Liver (tissue), 9 donors: ENCODE measurements around the gene CLBA1. TPM values are rescaled to one million over a fixed set of nuclear protein-coding genes. Genes with fewer than 3 reads are reported as not detected.

Source experiments
- DNase-seq: peaks from one replicate; pipeline ENCODE4 v3.0.0-alpha.2; 2017; ENCODE audit warnings: low spot score
- H3K27ac ChIP-seq, 2 donors: one replicate each; pipeline ENCODE4 v1.7.0; 2013; ENCODE audit warnings: inconsistent platforms in 2 of 2, low read length in 2 of 2, control low read depth in 1 of 2, low read depth in 1 of 2, mild to moderate bottlenecking in 1 of 2
- H3K27me3 ChIP-seq, 4 donors: one replicate each; pipeline versions ENCODE4 v1.6.1 to v1.7.0; 2013; ENCODE audit warnings: low read length in 3 of 4, inconsistent platforms in 1 of 4, mild to moderate bottlenecking in 1 of 4, moderate library complexity in 1 of 4; ENCODE audit not compliant: control insufficient read depth in 4 of 4, insufficient read depth in 4 of 4
- H3K36me3 ChIP-seq, 4 donors: one replicate each; pipeline versions ENCODE4 v1.6.1 to v1.7.0; 2013; ENCODE audit warnings: low read length in 3 of 4, mild to moderate bottlenecking in 3 of 4, low read depth in 1 of 4, moderate library complexity in 1 of 4; ENCODE audit not compliant: control insufficient read depth in 4 of 4, insufficient read depth in 3 of 4
- H3K4me1 ChIP-seq, 4 donors: one replicate each; pipeline versions ENCODE4 v1.6.1 to v1.7.0; 2013; ENCODE audit warnings: low read length in 3 of 4, mild to moderate bottlenecking in 3 of 4, moderate library complexity in 1 of 4; ENCODE audit not compliant: control insufficient read depth in 4 of 4, insufficient read depth in 4 of 4
- H3K4me3 ChIP-seq, 3 donors: one replicate each; pipeline versions ENCODE4 v1.6.1 to v1.7.0; 2013; ENCODE audit warnings: low read length in 3 of 3, control low read depth in 1 of 3, low read depth in 1 of 3, mild to moderate bottlenecking in 1 of 3
- H3K9ac ChIP-seq, 2 donors: one replicate each; pipeline ENCODE4 v1.7.0; 2013; ENCODE audit warnings: low read length in 2 of 2, mild to moderate bottlenecking in 2 of 2, moderate library complexity in 2 of 2, control low read depth in 1 of 2, low read depth in 1 of 2
- H3K9me3 ChIP-seq, 4 donors: one replicate each; pipeline versions ENCODE4 v1.6.1 to v1.7.0; 2013; ENCODE audit warnings: low read length in 3 of 4; ENCODE audit not compliant: control insufficient read depth in 4 of 4
- EGR1 ChIP-seq, 2 donors: IDR thresholded peaks; 2 replicates each; pipeline ENCODE4 v1.6.1; 2016 to 2018; ENCODE audit warnings: antibody characterized with exemption in 2 of 2, low read depth in 2 of 2
- FOXA1 ChIP-seq: IDR thresholded peaks from 2 replicates; pipeline ENCODE4 v1.6.1; 2016; ENCODE audit warnings: antibody characterized with exemption
- FOXA2 ChIP-seq: IDR thresholded peaks from 2 replicates; pipeline ENCODE4 v1.6.1; 2016; ENCODE audit warnings: antibody characterized with exemption
- GABPA ChIP-seq, 2 donors: IDR thresholded peaks in 1 of 2; conservative IDR thresholded peaks in 1 of 2; 2 replicates each; pipeline ENCODE4 v1.6.1; 2016; ENCODE audit warnings: antibody characterized with exemption in 2 of 2, mild to moderate bottlenecking in 1 of 2, moderate library complexity in 1 of 2
- HNF4A ChIP-seq, 2 donors: conservative IDR thresholded peaks; 2 replicates each; pipeline ENCODE4 v1.6.1; 2016; ENCODE audit warnings: antibody characterized with exemption in 2 of 2, mild to moderate bottlenecking in 2 of 2
- HNF4G ChIP-seq: IDR thresholded peaks from 2 replicates; pipeline ENCODE4 v1.6.1; 2016; ENCODE audit warnings: antibody characterized with exemption
- JUND ChIP-seq, 2 donors: IDR thresholded peaks; 2 replicates each; pipeline ENCODE4 v1.6.1; 2016; ENCODE audit warnings: antibody characterized with exemption in 2 of 2
- MAX ChIP-seq: IDR thresholded peaks from 2 replicates; pipeline ENCODE4 v1.6.1; 2016; ENCODE audit warnings: antibody characterized with exemption
- NR2F2 ChIP-seq: IDR thresholded peaks from 2 replicates; pipeline ENCODE4 v1.6.1; 2016; ENCODE audit warnings: antibody characterized with exemption
- RXRA ChIP-seq, 2 donors: IDR thresholded peaks; 2 replicates each; pipeline ENCODE4 v1.6.1; 2017 to 2018; ENCODE audit warnings: antibody characterized with exemption in 2 of 2, mild to moderate bottlenecking in 1 of 2
- SP1 ChIP-seq: IDR thresholded peaks from 2 replicates; pipeline ENCODE4 v1.6.1; 2018; ENCODE audit warnings: antibody characterized with exemption, mild to moderate bottlenecking
- YY1 ChIP-seq: IDR thresholded peaks from 2 replicates; pipeline ENCODE4 v1.6.1; 2016; ENCODE audit warnings: antibody characterized with exemption, mild to moderate bottlenecking
- ZBTB33 ChIP-seq: IDR thresholded peaks from 2 replicates; pipeline ENCODE4 v1.6.1; 2016; ENCODE audit warnings: antibody characterized with exemption
- WGBS: extraction: QIAGEN DNeasy Blood & Tissue Kit; methylation state at CpG from one replicate; pipeline ENCODE4 v1.1.7; 2013; 5-methylcytosine and 5-hydroxymethylcytosine counted together
- polyA plus RNA-seq, 2 donors: library from polyadenylated mRNA; stranded (reverse) in 1 of 2; unstranded in 1 of 2; fragments of 200-250 nt in 1 of 2; fragments of >200 nt in 1 of 2; fragmentation: Nextera tagmentation in 1 of 2; extraction: Ambion mirVana in 1 of 2; gene quantifications; one replicate each; pipeline versions ENCODE4 v1.2.1 to v1.2.3, GENCODE V29; 2013 to 2015
- total RNA-seq, 2 donors: library from RNA; depleted of rRNA; stranded (reverse); fragments of >200 nt; gene quantifications; one replicate each; pipeline ENCODE4 v1.2.3, GENCODE V29; 2014
- TF ChIP-seq, protein P1 (sequence below): IDR thresholded peaks from 2 replicates; pipeline ENCODE4 v1.6.1; 2016; ENCODE audit warnings: antibody characterized with exemption
- TF ChIP-seq, protein P2 (sequence below): fragments of 150-350 bp; IDR thresholded peaks from 2 replicates; pipeline ENCODE4 v1.5.1; 2017; ENCODE audit warnings: improper control_type of control experiment, low read depth, low read length; ENCODE audit not compliant: missing input control
- TF ChIP-seq, protein P3 (sequence below): IDR thresholded peaks from 2 replicates; pipeline ENCODE4 v1.6.1; 2016; ENCODE audit warnings: antibody characterized with exemption, mild to moderate bottlenecking
- donor health status: healthy.
- donor health status: healthy.
- donor health status: healthy.
- donor health status: healthy.
- donor health status: healthy.

The CLBA1 gene
- total and polyA plus RNA-seq, 4 donors = 0.98 to 3.9 (median 2.3) TPM

GRCh38 chr14:104970231-104971068 lies 15.1 kb upstream of the CLBA1 start:
- peaks cover 0 to 3% (median under 1%) of the 10 kb centered on the region in 4 donors for H3K27me3 ChIP-seq
- H3K27ac ChIP-seq = no peak overlapping the region
- no peaks in the 10 kb centered on the region for H3K36me3 ChIP-seq
- no peak overlapping the region for H3K4me3 ChIP-seq
- H3K4me1 ChIP-seq = peaks cover 0 to 4% (median under 1%) of the 10 kb centered on the region in 4 donors
- H3K9me3 ChIP-seq = no peaks in the 10 kb centered on the region
- no peak overlapping the region for H3K9ac ChIP-seq
- WGBS = 78% methylated on average over 19 of the region's 19 CpGs
- TF ChIP-seq RXRA (IDR thresholded peaks at IDR 0.05) (no peak), SP1 (no peak), ZBTB33 (no peak), MAX (no peak), HNF4G (no peak)
- TF ChIP-seq, protein P1, sequence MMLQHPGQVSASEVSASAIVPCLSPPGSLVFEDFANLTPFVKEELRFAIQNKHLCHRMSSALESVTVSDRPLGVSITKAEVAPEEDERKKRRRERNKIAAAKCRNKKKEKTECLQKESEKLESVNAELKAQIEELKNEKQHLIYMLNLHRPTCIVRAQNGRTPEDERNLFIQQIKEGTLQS = no peak
- no peak for DNase-seq

DNA sequence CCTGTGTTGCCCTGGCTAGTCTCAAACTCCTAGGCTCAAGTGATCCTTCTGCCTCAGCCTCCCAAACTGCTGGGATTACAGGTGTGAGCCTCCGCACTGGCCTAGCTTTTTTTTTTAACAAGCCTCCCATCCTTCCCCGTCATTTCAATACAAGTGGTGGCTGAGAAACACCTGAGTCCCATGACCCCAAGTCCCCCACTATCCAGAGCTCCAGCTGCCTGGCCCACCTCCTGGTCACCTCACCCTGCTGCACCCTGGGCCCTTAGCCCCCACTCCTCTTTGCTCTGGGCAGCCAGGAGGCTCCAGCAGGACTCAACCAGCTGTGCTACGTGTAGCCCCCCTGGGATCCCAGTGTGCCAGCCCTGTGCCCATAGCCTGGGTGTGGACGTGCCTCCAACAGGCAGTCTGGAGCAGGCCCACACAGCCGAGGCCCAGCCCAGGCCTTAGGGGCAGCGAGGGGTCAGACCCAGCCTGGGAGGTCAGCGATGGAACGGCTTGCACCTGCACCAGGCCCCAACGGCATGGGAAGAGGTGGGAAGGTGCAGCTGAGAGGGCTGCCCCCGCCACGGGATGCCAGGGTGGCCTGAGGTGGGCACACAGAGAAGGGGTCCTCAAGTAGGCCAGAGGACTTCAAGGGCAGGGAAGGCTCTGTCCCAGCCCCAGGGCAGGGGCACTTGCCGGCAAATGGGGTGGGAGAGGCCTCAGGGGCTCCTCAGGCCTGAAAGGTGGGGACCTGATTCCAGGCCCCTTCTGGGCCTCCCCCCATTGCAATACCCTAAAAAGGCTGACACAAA lies 13.9 kb upstream of the CLBA1 start:
- no peak overlapping the region for H3K27ac ChIP-seq
- peaks cover 1 to 11% (median 4%) of the 10 kb centered on the region in 4 donors for H3K4me1 ChIP-seq
- H3K4me3 ChIP-seq = no peak overlapping the region
- H3K9me3 ChIP-seq = no peaks in the 10 kb centered on the region
- no peaks in the 10 kb centered on the region for H3K36me3 ChIP-seq
- TF ChIP-seq, protein P2, sequence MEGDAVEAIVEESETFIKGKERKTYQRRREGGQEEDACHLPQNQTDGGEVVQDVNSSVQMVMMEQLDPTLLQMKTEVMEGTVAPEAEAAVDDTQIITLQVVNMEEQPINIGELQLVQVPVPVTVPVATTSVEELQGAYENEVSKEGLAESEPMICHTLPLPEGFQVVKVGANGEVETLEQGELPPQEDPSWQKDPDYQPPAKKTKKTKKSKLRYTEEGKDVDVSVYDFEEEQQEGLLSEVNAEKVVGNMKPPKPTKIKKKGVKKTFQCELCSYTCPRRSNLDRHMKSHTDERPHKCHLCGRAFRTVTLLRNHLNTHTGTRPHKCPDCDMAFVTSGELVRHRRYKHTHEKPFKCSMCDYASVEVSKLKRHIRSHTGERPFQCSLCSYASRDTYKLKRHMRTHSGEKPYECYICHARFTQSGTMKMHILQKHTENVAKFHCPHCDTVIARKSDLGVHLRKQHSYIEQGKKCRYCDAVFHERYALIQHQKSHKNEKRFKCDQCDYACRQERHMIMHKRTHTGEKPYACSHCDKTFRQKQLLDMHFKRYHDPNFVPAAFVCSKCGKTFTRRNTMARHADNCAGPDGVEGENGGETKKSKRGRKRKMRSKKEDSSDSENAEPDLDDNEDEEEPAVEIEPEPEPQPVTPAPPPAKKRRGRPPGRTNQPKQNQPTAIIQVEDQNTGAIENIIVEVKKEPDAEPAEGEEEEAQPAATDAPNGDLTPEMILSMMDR = no peak
- TF ChIP-seq NR2F2 = no peak
- TF ChIP-seq FOXA2 = no peak
- no peak for TF ChIP-seq HNF4A (conservative IDR thresholded peaks at IDR 0.05)
- TF ChIP-seq, protein P1 = no peak
- no peak for TF ChIP-seq MAX
- TF ChIP-seq HNF4G = no peak
- no peak for TF ChIP-seq GABPA (IDR thresholded peaks at IDR 0.05 in 1 of 2, conservative IDR thresholded peaks at IDR 0.05 in 1 of 2)
- no peak for TF ChIP-seq SP1
- TF ChIP-seq ZBTB33 = no peak
- no peak for TF ChIP-seq EGR1 (IDR thresholded peaks at IDR 0.05; ENCODE audit: low read depth in 2 of 2)
- no peak for TF ChIP-seq JUND (IDR thresholded peaks at IDR 0.05)
- no peak for TF ChIP-seq FOXA1
- TF ChIP-seq, protein P3, sequence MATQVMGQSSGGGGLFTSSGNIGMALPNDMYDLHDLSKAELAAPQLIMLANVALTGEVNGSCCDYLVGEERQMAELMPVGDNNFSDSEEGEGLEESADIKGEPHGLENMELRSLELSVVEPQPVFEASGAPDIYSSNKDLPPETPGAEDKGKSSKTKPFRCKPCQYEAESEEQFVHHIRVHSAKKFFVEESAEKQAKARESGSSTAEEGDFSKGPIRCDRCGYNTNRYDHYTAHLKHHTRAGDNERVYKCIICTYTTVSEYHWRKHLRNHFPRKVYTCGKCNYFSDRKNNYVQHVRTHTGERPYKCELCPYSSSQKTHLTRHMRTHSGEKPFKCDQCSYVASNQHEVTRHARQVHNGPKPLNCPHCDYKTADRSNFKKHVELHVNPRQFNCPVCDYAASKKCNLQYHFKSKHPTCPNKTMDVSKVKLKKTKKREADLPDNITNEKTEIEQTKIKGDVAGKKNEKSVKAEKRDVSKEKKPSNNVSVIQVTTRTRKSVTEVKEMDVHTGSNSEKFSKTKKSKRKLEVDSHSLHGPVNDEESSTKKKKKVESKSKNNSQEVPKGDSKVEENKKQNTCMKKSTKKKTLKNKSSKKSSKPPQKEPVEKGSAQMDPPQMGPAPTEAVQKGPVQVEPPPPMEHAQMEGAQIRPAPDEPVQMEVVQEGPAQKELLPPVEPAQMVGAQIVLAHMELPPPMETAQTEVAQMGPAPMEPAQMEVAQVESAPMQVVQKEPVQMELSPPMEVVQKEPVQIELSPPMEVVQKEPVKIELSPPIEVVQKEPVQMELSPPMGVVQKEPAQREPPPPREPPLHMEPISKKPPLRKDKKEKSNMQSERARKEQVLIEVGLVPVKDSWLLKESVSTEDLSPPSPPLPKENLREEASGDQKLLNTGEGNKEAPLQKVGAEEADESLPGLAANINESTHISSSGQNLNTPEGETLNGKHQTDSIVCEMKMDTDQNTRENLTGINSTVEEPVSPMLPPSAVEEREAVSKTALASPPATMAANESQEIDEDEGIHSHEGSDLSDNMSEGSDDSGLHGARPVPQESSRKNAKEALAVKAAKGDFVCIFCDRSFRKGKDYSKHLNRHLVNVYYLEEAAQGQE = no peak
- TF ChIP-seq RXRA (IDR thresholded peaks at IDR 0.05) = no peak
- no peak for TF ChIP-seq YY1
- 90% methylated on average over 12 of the region's 12 CpGs for WGBS
- no peak overlapping the region for H3K9ac ChIP-seq
- no peak for DNase-seq
- peaks cover 0 to 3% (median under 1%) of the 10 kb centered on the region in 4 donors for H3K27me3 ChIP-seq
